IgD-negative memory B cell (primary cell): ENCODE results near the gene ASIC2. TPM values are rescaled to one million over a fixed set of nuclear protein-coding genes. Genes with fewer than 3 reads are reported as not detected.

Experiments
- H3K27ac Mint-ChIP-seq, 3 donors: one replicate each; pipeline ENCODE4 v1.8.0; 2020 to 2022; ENCODE audit warnings: mild to moderate bottlenecking in 3 of 3, mixed read lengths in 3 of 3, moderate library complexity in 1 of 3
- H3K27me3 Mint-ChIP-seq: one replicate; pipeline ENCODE4 v1.8.0; 2021; ENCODE audit warnings: mixed read lengths
- H3K36me3 Mint-ChIP-seq: one replicate; pipeline ENCODE4 v1.8.0; 2020; ENCODE audit warnings: mild to moderate bottlenecking, mixed read lengths
- H3K4me1 Mint-ChIP-seq, 3 donors: one replicate each; pipeline ENCODE4 v1.8.0; 2020 to 2022; ENCODE audit warnings: mixed read lengths in 3 of 3, mild to moderate bottlenecking in 1 of 3
- H3K4me3 Mint-ChIP-seq, 4 donors: one replicate each; pipeline ENCODE4 v1.8.0; 2020 to 2022; ENCODE audit warnings: mild to moderate bottlenecking in 4 of 4, mixed read lengths in 4 of 4, moderate library complexity in 3 of 4
- H3K9me3 Mint-ChIP-seq, 3 donors: one replicate each; pipeline ENCODE4 v1.8.0; 2020 to 2021; ENCODE audit warnings: mixed read lengths in 3 of 3, mild to moderate bottlenecking in 1 of 3
- polyA plus RNA-seq: library from polyadenylated mRNA; unstranded; fragments of 300-500 nt; fragmentation: Illumina TruSeq; gene quantifications from one replicate; pipeline ENCODE4 v1.2.3, GENCODE V29; 2021

The ASIC2 gene
- polyA plus RNA-seq, 1 donor from 2014 or later: not detected

- Mint-ChIP-seq H3K4me1 (peaks cover 0 to 2% (median 0%) of the 10 kb centered on the region in 3 donors), H3K27me3 (peaks cover 23% of the 10 kb centered on the region), H3K27ac (no peak overlapping the region), H3K4me3 (no peak overlapping the region), H3K36me3 (no peaks in the 10 kb centered on the region), H3K9me3 (peaks cover 2 to 10% (median 6%) of the 10 kb centered on the region in 3 donors)
These were observed 6.0 kb upstream of the ASIC2 start for GRCh38 chr17:33299115-33299514.

- Mint-ChIP-seq H3K9me3 (peaks cover 2 to 10% (median 6%) of the 10 kb centered on the region in 3 donors), H3K4me3 (no peak overlapping the region), H3K4me1 (peaks cover 0 to 2% (median 0%) of the 10 kb centered on the region in 3 donors), H3K27me3 (peaks cover 32% of the 10 kb centered on the region), H3K27ac (no peak overlapping the region), H3K36me3 (no peaks in the 10 kb centered on the region)
These were observed 4.5 kb upstream of the ASIC2 start for GRCh38 chr17:33297643-33298042.

GRCh38 chr17:33294994-33295393 is 1.9 kb upstream of the ASIC2 start:
- Mint-ChIP-seq H3K27ac (no peak overlapping the region), H3K27me3 (peaks cover 44% of the 10 kb centered on the region)

GRCh38 chr17:33292201-33292980 is 704 bp downstream of the ASIC2 start:
- Mint-ChIP-seq H3K36me3 (no peaks in the 10 kb centered on the region), H3K4me3 (no peak overlapping the region), H3K27me3 (peaks cover 55% of the 10 kb centered on the region), H3K27ac (no peak overlapping the region), H3K9me3 (peaks cover 0 to 4% (median 0%) of the 10 kb centered on the region in 3 donors), H3K4me1 (peaks cover 0 to 4% (median 0%) of the 10 kb centered on the region in 3 donors)

More at GRCh38 chr17:33294994-33295393, 1.9 kb upstream of the ASIC2 start:
- no peak overlapping the region for H3K4me3 Mint-ChIP-seq
- H3K9me3 Mint-ChIP-seq: peaks cover 0 to 9% (median 2%) of the 10 kb centered on the region in 3 donors
- no peaks in the 10 kb centered on the region for H3K36me3 Mint-ChIP-seq
- peaks cover 0 to 4% (median 0%) of the 10 kb centered on the region in 3 donors for H3K4me1 Mint-ChIP-seq

- Mint-ChIP-seq H3K36me3 (no peaks in the 10 kb centered on the region), H3K27ac (no peak overlapping the region), H3K27me3 (peaks cover 53% of the 10 kb centered on the region), H3K9me3 (peaks cover 0 to 4% (median 0%) of the 10 kb centered on the region in 3 donors), H3K4me1 (peaks cover 0 to 4% (median 0%) of the 10 kb centered on the region in 3 donors), H3K4me3 (peak overlapping the region in 3 of 4 donors; percentile 63 to 88 (median 83))
These were observed 1.6 kb downstream of the ASIC2 start for GRCh38 chr17:33291248-33292200.

- H3K4me3 Mint-ChIP-seq: no peak overlapping the region
- peaks cover 0 to 4% (median 0%) of the 10 kb centered on the region in 3 donors for H3K4me1 Mint-ChIP-seq
- no peak overlapping the region for H3K27ac Mint-ChIP-seq
- H3K9me3 Mint-ChIP-seq: peaks cover 0 to 4% (median 0%) of the 10 kb centered on the region in 3 donors
- peaks cover 49% of the 10 kb centered on the region for H3K27me3 Mint-ChIP-seq
- no peaks in the 10 kb centered on the region for H3K36me3 Mint-ChIP-seq
These were observed 2.8 kb downstream of the ASIC2 start for GRCh38 chr17:33290253-33290652.

- H3K9me3 Mint-ChIP-seq: peaks cover 0 to 2% (median 0%) of the 10 kb centered on the region in 3 donors
- no peak overlapping the region for H3K27ac Mint-ChIP-seq
- no peaks in the 10 kb centered on the region for H3K36me3 Mint-ChIP-seq
- no peak overlapping the region for H3K4me3 Mint-ChIP-seq
- H3K4me1 Mint-ChIP-seq: peaks cover 0 to 4% (median 0%) of the 10 kb centered on the region in 3 donors
- peaks cover 39% of the 10 kb centered on the region for H3K27me3 Mint-ChIP-seq
These were observed 4.1 kb downstream of the ASIC2 start for GRCh38 chr17:33288954-33289353.

GRCh38 chr17:33287096-33287725 is 5.9 kb downstream of the ASIC2 start:
- H3K27ac Mint-ChIP-seq: no peak overlapping the region
- H3K27me3 Mint-ChIP-seq: peaks cover 29% of the 10 kb centered on the region
- peaks cover 2% of the 10 kb centered on the region for H3K36me3 Mint-ChIP-seq
- H3K9me3 Mint-ChIP-seq: peaks cover 0 to 2% (median 0%) of the 10 kb centered on the region in 3 donors
- H3K4me3 Mint-ChIP-seq: no peak overlapping the region
- peaks cover 0 to 2% (median 0%) of the 10 kb centered on the region in 3 donors for H3K4me1 Mint-ChIP-seq

- peaks cover 2% of the 10 kb centered on the region for H3K36me3 Mint-ChIP-seq
- no peak overlapping the region for H3K4me3 Mint-ChIP-seq
- no peak overlapping the region for H3K27ac Mint-ChIP-seq
- no peaks in the 10 kb centered on the region for H3K4me1 Mint-ChIP-seq
- peaks cover 17% of the 10 kb centered on the region for H3K27me3 Mint-ChIP-seq
- no peaks in the 10 kb centered on the region for H3K9me3 Mint-ChIP-seq
These were observed 7.7 kb downstream of the ASIC2 start for GRCh38 chr17:33285413-33285812.

GRCh38 chr17:33284022-33284421 is 9.1 kb downstream of the ASIC2 start:
- no peak overlapping the region for H3K27ac Mint-ChIP-seq
- H3K27me3 Mint-ChIP-seq: peaks cover 12% of the 10 kb centered on the region
- H3K4me1 Mint-ChIP-seq: no peaks in the 10 kb centered on the region
- no peaks in the 10 kb centered on the region for H3K9me3 Mint-ChIP-seq
- no peak overlapping the region for H3K4me3 Mint-ChIP-seq
- peaks cover 2% of the 10 kb centered on the region for H3K36me3 Mint-ChIP-seq

GRCh38 chr17:33280162-33280943 is 12.7 kb downstream of the ASIC2 start:
- no peak overlapping the region for H3K27ac Mint-ChIP-seq
- peaks cover 2% of the 10 kb centered on the region for H3K36me3 Mint-ChIP-seq
- no peaks in the 10 kb centered on the region for H3K9me3 Mint-ChIP-seq
- peaks cover 7% of the 10 kb centered on the region for H3K27me3 Mint-ChIP-seq
- no peaks in the 10 kb centered on the region for H3K4me1 Mint-ChIP-seq
- no peak overlapping the region for H3K4me3 Mint-ChIP-seq

GRCh38 chr17:33277436-33278100 is 15.5 kb downstream of the ASIC2 start:
- no peaks in the 10 kb centered on the region for H3K9me3 Mint-ChIP-seq

GRCh38 chr17:33273743-33274410 is 19.2 kb downstream of the ASIC2 start:
- no peaks in the 10 kb centered on the region for H3K4me1 Mint-ChIP-seq
- H3K4me3 Mint-ChIP-seq: no peak overlapping the region
- no peaks in the 10 kb centered on the region for H3K9me3 Mint-ChIP-seq
- H3K36me3 Mint-ChIP-seq: no peaks in the 10 kb centered on the region
- H3K27ac Mint-ChIP-seq: no peak overlapping the region
- peaks cover 7% of the 10 kb centered on the region for H3K27me3 Mint-ChIP-seq

More at GRCh38 chr17:33277436-33278100, 15.5 kb downstream of the ASIC2 start:
- peaks cover 9% of the 10 kb centered on the region for H3K27me3 Mint-ChIP-seq
- no peaks in the 10 kb centered on the region for H3K36me3 Mint-ChIP-seq
- no peaks in the 10 kb centered on the region for H3K4me1 Mint-ChIP-seq
- no peak overlapping the region for H3K27ac Mint-ChIP-seq
- no peak overlapping the region for H3K4me3 Mint-ChIP-seq
